CD4-positive, alpha-beta T cell treated with Interleukin-4 for 4 hours (primary cell): ENCODE measurements around the gene MRAS.
"Not testable (repeated sequence)": the region's sequence is repeated elsewhere in the genome, so short reads cannot be mapped to it uniquely, and the experiment has no call there.

Experiments
- DNase-seq: peaks from one replicate; pipeline ENCODE4 v3.0.0-alpha.2; 2020

Gene MRAS

GRCh38 chr3:138450704-138451424 lies 102.5 kb downstream of the MRAS start:
- no peak for DNase-seq

GRCh38 chr3:138451595-138452162 lies 103.3 kb downstream of the MRAS start:
- DNase-seq = no peak

DNA sequence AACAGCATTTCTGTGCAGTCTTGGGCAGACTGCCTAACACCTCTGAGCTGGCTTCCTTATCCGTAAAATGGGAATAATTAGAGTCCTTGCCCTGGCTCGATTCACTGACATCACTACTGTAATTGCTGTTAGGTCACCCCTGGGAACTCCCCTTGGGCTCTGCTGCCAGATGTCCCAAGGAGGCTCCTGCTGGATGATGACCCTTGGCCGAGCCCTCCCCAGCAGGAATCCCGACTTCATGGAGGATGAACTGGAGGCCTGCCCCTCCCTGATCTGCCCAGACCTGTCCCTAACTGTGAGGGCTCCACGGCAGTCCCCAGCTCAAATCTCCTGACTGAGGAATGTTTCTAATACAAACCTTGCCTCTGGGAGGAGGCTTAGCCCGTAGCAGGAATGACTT lies 104.1 kb downstream of the MRAS start:
- DNase-seq = no peak

DNA sequence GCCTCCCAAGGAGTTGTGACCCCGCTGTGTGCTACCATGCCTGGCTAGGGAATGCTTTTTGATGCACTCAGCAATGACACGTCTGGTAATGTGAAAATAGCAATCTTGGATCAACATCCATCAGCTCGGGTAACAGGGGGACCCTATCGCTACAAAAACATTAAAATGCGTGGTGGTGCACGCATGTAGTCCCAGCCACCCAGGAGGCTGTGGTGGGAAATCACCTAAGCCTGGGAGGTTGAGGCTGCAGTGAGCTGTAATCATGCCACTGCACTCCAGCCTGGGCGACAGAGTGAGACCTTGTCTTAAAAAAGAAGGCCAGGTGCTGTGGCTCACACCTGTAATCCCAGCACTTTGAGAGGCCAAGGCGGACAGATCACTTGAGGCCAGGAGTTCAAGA lies 105.6 kb downstream of the MRAS start:
- not testable (repeated sequence) for DNase-seq
